Neural cell (in vitro differentiated cells): Measurements from ENCODE around the gene RIMS1. TPM values are rescaled to one million over a fixed set of nuclear protein-coding genes. Genes with fewer than 3 reads are reported as not detected.

Experiments used
- H2AFZ ChIP-seq: fragments of 200-600, 300-800 bp; sonication (generic), shearing (Covaris generic); 2 replicates; pipeline ENCODE4 v1.6.0; 2014; ENCODE audit warnings: low read depth, mild to moderate bottlenecking, antibody characterized with exemption, low read length, moderate library complexity
- H3F3A ChIP-seq: fragments of 200-600 bp; shearing (Covaris generic); 2 replicates; pipeline ENCODE4 v1.6.1; 2016; ENCODE audit warnings: mild to moderate bottlenecking, moderate library complexity, mixed read lengths, antibody characterized with exemption, low read length; ENCODE audit not compliant: insufficient read depth, poor library complexity, severe bottlenecking
- H3K27ac ChIP-seq: fragments of 200-600, 300-800 bp; sonication (generic), shearing (Covaris generic); 2 replicates; pipeline ENCODE4 v1.5.1; 2014; ENCODE audit warnings: mild to moderate bottlenecking, low read length, moderate library complexity
- H3K27me3 ChIP-seq: fragments of 300-800, 200-600 bp; sonication (generic), shearing (Covaris generic); 2 replicates; pipeline ENCODE4 v1.6.0; 2014; ENCODE audit warnings: mild to moderate bottlenecking, low read depth, low read length, moderate library complexity; ENCODE audit not compliant: insufficient read depth
- H3K36me3 ChIP-seq: fragments of 300-800, 200-600 bp; sonication (generic), shearing (Covaris generic); 2 replicates; pipeline ENCODE4 v1.5.1; 2014; ENCODE audit warnings: mild to moderate bottlenecking, antibody characterized with exemption, low read length, moderate library complexity; ENCODE audit not compliant: insufficient read depth
- H3K4me2 ChIP-seq: fragments of 300-800, 200-600 bp; sonication (generic), shearing (Covaris generic); 2 replicates; pipeline ENCODE4 v1.6.0; 2014; ENCODE audit warnings: mild to moderate bottlenecking, low read length
- H3K4me3 ChIP-seq: fragments of 300-800, 200-600 bp; sonication (generic), shearing (Covaris generic); 2 replicates; pipeline ENCODE4 v1.5.1; 2014; ENCODE audit warnings: mild to moderate bottlenecking, low read length, moderate library complexity
- H3K79me2 ChIP-seq: fragments of 200-600 bp; shearing (Covaris generic); replicated peaks from 2 replicates; pipeline ENCODE4 v1.6.0; 2014; ENCODE audit warnings: mild to moderate bottlenecking, low read length, moderate library complexity; ENCODE audit not compliant: insufficient read depth
- H3K9ac ChIP-seq: fragments of 300-800, 200-600 bp; sonication (generic), shearing (Covaris generic); 2 replicates; pipeline ENCODE4 v1.6.1; 2016; ENCODE audit warnings: mild to moderate bottlenecking, low read length, mixed read lengths
- H3K9me2 ChIP-seq: fragments of 200-600 bp; shearing (Covaris generic); 2 replicates; pipeline ENCODE4 v1.6.1; 2016; ENCODE audit warnings: mild to moderate bottlenecking, low read length, mixed read lengths; ENCODE audit not compliant: insufficient read depth
- H3K9me3 ChIP-seq: fragments of 200-600, 300-800 bp; sonication (generic), shearing (Covaris generic); 2 replicates; pipeline ENCODE4 v1.6.1; 2016; ENCODE audit warnings: mild to moderate bottlenecking, mixed run types, low read length, moderate library complexity, mixed read lengths
- H4K20me1 ChIP-seq: fragments of 200-600 bp; shearing (Covaris generic); 2 replicates; pipeline ENCODE4 v1.6.1; 2016; ENCODE audit warnings: mild to moderate bottlenecking, mixed run types; ENCODE audit not compliant: insufficient read depth
- CTCF ChIP-seq: fragments of 450-650 bp; IDR thresholded peaks from 2 replicates; pipeline ENCODE4 v1.5.1; 2014; ENCODE audit warnings: antibody characterized with exemption, mild to moderate bottlenecking, moderate library complexity; ENCODE audit not compliant: poor library complexity, severe bottlenecking
- EP300 ChIP-seq: fragments of 450-650 bp; conservative IDR thresholded peaks from 2 replicates; pipeline ENCODE4 v1.6.1; 2014; ENCODE audit warnings: antibody characterized with exemption, mild to moderate bottlenecking, moderate library complexity; ENCODE audit not compliant: poor library complexity, severe bottlenecking
- EZH2 ChIP-seq: fragments of 200-600, 300-800 bp; shearing (Covaris generic), sonication (generic); IDR thresholded peaks from 2 replicates; pipeline ENCODE4 v1.6.1; 2014; ENCODE audit warnings: antibody characterized with exemption, low read length, borderline replicate concordance, mild to moderate bottlenecking; ENCODE audit not compliant: insufficient read depth, poor library complexity, severe bottlenecking
- MXI1 ChIP-seq: fragments of 450-650 bp; conservative IDR thresholded peaks from 2 replicates; pipeline ENCODE4 v1.6.1; 2014; ENCODE audit warnings: antibody characterized with exemption, mild to moderate bottlenecking; ENCODE audit not compliant: poor library complexity, severe bottlenecking
- POLR2AphosphoS5 ChIP-seq: IDR thresholded peaks from 2 replicates; pipeline ENCODE4 v1.6.1; 2012
- RAD21 ChIP-seq: fragments of 450-650 bp; conservative IDR thresholded peaks from 2 replicates; pipeline ENCODE4 v1.6.1; 2014; ENCODE audit warnings: antibody characterized with exemption, mild to moderate bottlenecking, moderate library complexity
- REST ChIP-seq: IDR thresholded peaks from 2 replicates; pipeline ENCODE4 v1.6.1; 2012; ENCODE audit warnings: borderline replicate concordance
- SMC3 ChIP-seq: fragments of 450-650 bp; conservative IDR thresholded peaks from 2 replicates; pipeline ENCODE4 v1.6.1; 2014; ENCODE audit warnings: antibody characterized with exemption, mild to moderate bottlenecking, moderate library complexity; ENCODE audit not compliant: poor library complexity
- TAF1 ChIP-seq: IDR thresholded peaks from 2 replicates; pipeline ENCODE4 v1.6.1; 2012; ENCODE audit warnings: low read depth
- polyA minus RNA-seq: library from RNA; depleted of rRNA, polyadenylated mRNA; stranded (reverse); fragments of >200 nt; gene quantifications from 2 replicates; pipeline ENCODE4 v1.2.3, GENCODE V29; 2014
- polyA plus RNA-seq: library from polyadenylated mRNA; depleted of rRNA; stranded (reverse); fragments of >200 nt; gene quantifications from 2 replicates; pipeline ENCODE4 v1.2.3, GENCODE V29; 2014

The RIMS1 gene
- polyA plus RNA-seq (17.8 and 21.7 TPM in 2 replicates), polyA minus RNA-seq (203 and 226 TPM in 2 replicates)

DNA sequence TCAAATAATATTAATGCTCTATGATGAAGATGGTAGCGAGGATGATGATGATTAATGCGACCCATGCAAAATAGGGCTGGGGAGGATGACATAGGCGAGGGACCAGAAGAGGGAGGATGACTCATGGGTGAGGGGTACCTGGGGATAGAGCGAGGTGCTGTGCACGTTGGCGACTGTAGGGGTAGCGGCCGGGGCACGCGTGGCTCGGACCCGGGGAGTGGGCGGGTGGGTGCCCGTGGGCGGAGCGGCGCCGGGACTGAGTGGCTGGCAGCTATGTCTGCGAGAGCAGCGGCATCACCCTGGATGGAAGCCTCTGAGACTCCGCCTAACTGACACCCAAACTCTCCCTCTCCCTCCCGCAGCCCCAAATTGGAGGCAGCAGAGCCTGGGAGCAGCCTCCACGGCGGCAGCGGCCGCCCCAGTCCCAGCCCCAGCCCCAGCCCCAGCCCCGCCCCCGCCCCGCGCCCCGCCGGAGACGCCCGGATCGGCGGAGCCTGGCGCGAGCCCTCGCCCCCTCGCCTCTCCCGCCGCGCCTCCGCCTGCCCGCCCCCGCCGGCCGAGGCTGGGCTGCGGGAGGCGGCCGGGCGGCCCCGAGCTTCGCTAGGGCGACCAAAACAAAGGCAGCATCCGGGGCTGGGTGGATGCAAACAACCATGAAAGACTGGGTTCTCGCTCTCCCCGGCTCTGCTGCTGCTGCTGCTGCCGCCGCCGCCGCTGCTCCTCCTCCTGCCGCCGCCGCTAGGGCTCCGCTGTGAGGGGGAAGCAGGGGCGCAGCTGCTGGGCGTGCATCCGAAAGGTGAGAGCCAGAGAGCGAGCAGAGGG is at the start of gene RIMS1:
Gene RIMS1, plus strand, starts transcription at position 367 of the 822 bp plus-strand sequence. CDS start 474 bp downstream, outside the sequence.
- Histone ChIP-seq H2AFZ (peak within 1 kb of the TSS; percentile 86), H3K9me3 (no peaks in the 10 kb centered on the region), H3K9ac (peak within 1 kb of the TSS; percentile 87)

More for the DNA sequence above, at the start of gene RIMS1:
- Histone ChIP-seq H3K27ac (peak within 1 kb of the TSS; percentile 83), H3K4me3 (peak within 1 kb of the TSS; percentile 91), H3F3A (no peaks in the 10 kb centered on the region), H3K36me3 (no peaks in the 10 kb centered on the region), H3K4me2 (peak within 1 kb of the TSS; percentile 91), H4K20me1 (no peaks in the 10 kb centered on the region), H3K27me3 (no peaks in the 10 kb centered on the region), H3K79me2 (peaks cover 15% of the 10 kb centered on the region), H3K9me2 (no peaks in the 10 kb centered on the region)
- TF ChIP-seq TAF1 = peak; percentile 92
- TF ChIP-seq SMC3 = peak; percentile 39
- peak; percentile 46 for TF ChIP-seq RAD21
- TF ChIP-seq MXI1 = no peak
- peak; percentile 76 for TF ChIP-seq REST
- TF ChIP-seq EP300 = no peak
- TF ChIP-seq EZH2 = no peak
- peak; percentile 65 for TF ChIP-seq POLR2AphosphoS5
- peak; percentile 86 for TF ChIP-seq CTCF
